ENCODE data around the gene LILRB1. TPM values are rescaled to one million over a fixed set of nuclear protein-coding genes. Genes with fewer than 3 reads are reported as not detected.

The LILRB1 gene
- total and polyA plus RNA-seq, 10 donors: 23.5 to 249 (median 113) TPM

DNA sequence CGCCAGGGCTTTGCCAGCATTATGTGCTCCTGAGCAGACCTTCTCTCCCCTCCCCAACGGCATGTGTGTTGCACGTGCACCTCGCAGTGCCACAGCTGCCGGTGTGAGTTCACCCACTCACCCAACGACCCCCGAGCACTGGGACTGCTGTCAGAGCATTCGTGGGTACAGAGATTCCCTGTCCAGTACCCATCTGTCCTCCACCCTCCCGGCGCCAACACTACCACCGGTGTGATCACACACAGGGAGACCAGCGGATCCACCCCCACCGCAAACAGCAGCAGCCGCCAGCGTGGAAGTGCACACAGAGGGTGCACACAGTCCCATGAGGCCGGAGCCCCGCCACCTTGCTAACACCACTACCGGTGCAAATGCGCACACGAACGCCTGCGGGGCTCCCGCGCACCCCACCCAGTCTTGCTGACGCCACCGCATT lies 20.9 kb upstream of the LILRB1 start:
- H3K4me3 ChIP-seq: no peak overlapping the region
- H3K27ac ChIP-seq: peak overlapping the region in 3 of 8 donors; percentile 67 to 73 (median 70)
- TF ChIP-seq POLR2A (IDR thresholded peaks at IDR 0.05) (no peak), POLR2AphosphoS5 (IDR thresholded peaks at IDR 0.05) (no peak)
- TF ChIP-seq, protein P1, sequence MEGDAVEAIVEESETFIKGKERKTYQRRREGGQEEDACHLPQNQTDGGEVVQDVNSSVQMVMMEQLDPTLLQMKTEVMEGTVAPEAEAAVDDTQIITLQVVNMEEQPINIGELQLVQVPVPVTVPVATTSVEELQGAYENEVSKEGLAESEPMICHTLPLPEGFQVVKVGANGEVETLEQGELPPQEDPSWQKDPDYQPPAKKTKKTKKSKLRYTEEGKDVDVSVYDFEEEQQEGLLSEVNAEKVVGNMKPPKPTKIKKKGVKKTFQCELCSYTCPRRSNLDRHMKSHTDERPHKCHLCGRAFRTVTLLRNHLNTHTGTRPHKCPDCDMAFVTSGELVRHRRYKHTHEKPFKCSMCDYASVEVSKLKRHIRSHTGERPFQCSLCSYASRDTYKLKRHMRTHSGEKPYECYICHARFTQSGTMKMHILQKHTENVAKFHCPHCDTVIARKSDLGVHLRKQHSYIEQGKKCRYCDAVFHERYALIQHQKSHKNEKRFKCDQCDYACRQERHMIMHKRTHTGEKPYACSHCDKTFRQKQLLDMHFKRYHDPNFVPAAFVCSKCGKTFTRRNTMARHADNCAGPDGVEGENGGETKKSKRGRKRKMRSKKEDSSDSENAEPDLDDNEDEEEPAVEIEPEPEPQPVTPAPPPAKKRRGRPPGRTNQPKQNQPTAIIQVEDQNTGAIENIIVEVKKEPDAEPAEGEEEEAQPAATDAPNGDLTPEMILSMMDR (IDR thresholded peaks at IDR 0.05 in 8 of 11, conservative IDR thresholded peaks at IDR 0.05 in 3 of 11): no peak
- H3K36me3 ChIP-seq: no peaks in the 10 kb centered on the region
- H3K27me3 ChIP-seq (replicated peaks in 1 of 7): peaks cover 0 to 5% (median 0%) of the 10 kb centered on the region in 7 donors
- peaks cover 0 to 54% (median 23%) of the 10 kb centered on the region in 6 donors for H3K4me1 ChIP-seq
- peaks cover 0 to 31% (median 12%) of the 10 kb centered on the region in 8 donors for H3K9me3 ChIP-seq
- peak; percentile 67 for DNase-seq
- WGBS, 5 donors: 81 to 92% (median 87%) methylated on average over 24 to 26 of the region's 26 CpGs
- intact Hi-C loops (cut with DNase I; ENCODE audit: low total_unique reads): no loop called here

DNA sequence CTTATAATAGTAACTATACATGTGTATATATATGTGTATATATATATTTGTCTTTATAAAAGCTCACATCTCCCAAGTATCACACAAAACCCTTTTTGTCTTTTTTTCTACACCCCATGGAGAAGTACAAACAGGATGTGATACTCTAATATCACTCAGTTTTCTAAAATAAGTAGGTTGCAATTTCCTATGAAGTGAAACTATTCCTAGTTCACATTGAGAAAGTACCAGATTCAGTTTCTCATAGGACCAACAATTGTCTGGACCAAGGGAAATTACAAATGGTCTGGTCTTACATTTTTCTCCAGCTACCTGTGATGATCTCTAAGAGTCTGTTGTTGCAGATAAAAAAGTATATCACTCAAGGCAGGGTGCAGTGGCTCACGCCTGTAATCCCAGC lies 17.9 kb upstream of the LILRB1 start:
- Histone ChIP-seq H3K4me1 (peaks cover 0 to 58% (median 17%) of the 10 kb centered on the region in 6 donors), H3K4me3 (no peak overlapping the region), H3K27ac (peak overlapping the region in 5 of 8 donors; percentile 7 to 56 (median 47)), H3K9me3 (peaks cover 0 to 20% (median 0%) of the 10 kb centered on the region in 8 donors), H3K27me3 (replicated peaks in 1 of 7) (no peaks in the 10 kb centered on the region), H3K36me3 (no peaks in the 10 kb centered on the region)
- 76 to 93% (median 88%) methylated on average over 1 of the region's 1 CpG for WGBS, 5 donors
- no peak for DNase-seq
- intact Hi-C loops (cut with DNase I; ENCODE audit: low total_unique reads): no loop called here
- TF ChIP-seq POLR2A (IDR thresholded peaks at IDR 0.05) (no peak), POLR2AphosphoS5 (IDR thresholded peaks at IDR 0.05) (no peak)
- TF ChIP-seq, protein P1 (IDR thresholded peaks at IDR 0.05 in 8 of 11, conservative IDR thresholded peaks at IDR 0.05 in 3 of 11): no peak

DNA sequence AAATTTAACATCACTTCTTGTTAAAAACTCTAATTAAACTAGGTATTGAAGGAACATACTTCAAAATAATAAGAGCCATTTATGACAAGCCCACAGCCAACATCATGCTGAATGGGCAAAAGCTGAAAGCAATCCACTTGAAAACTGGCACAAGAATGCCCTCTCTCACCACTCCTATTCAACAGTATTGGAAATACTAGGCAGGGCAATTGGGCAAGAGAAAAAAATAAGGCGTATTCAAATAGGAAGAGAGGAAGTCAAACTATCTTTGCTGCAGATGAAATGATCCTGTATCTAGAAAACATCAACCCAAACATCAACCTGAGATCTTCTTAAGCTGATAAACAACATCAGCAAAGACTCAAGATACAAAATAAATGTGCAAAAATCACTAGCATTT lies 15.6 kb upstream of the LILRB1 start:
- Histone ChIP-seq H3K4me3 (no peak overlapping the region), H3K4me1 (peaks cover 0 to 46% (median 14%) of the 10 kb centered on the region in 6 donors), H3K27me3 (replicated peaks in 1 of 7) (no peaks in the 10 kb centered on the region), H3K9me3 (peaks cover 0 to 17% (median 0%) of the 10 kb centered on the region in 8 donors), H3K27ac (no peak overlapping the region), H3K36me3 (no peaks in the 10 kb centered on the region)
- no peak for DNase-seq
- intact Hi-C loops (cut with DNase I; ENCODE audit: low total_unique reads): no loop called here
- no peak for TF ChIP-seq POLR2A (IDR thresholded peaks at IDR 0.05)
- TF ChIP-seq POLR2AphosphoS5 (IDR thresholded peaks at IDR 0.05): no peak
- TF ChIP-seq, protein P1 (IDR thresholded peaks at IDR 0.05 in 8 of 11, conservative IDR thresholded peaks at IDR 0.05 in 3 of 11): no peak
- WGBS, 5 donors: 65 to 79% (median 73%) methylated on average over 1 of the region's 1 CpG

DNA sequence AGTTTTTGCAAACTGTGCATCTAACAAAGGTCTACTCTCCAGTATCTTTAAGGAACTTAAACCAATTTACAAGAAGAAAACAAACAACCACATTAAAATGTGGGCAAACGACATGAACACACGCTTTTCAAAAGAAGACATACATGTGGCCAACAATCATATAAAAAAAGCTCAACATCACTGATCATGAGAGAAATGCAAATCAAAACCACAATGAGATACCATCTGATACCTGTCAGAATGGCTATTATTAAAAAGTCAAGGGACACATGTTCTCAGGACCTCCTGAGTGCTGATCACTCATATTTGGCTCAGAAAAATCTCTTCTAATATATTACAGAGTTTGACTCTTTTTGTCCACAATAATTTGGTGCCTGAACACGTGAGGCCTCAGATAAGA lies 14.2 kb upstream of the LILRB1 start:
- intact Hi-C loops (cut with DNase I; ENCODE audit: low total_unique reads): no loop called here
- Histone ChIP-seq H3K27ac (peak overlapping the region; percentile 44 to 86 (median 79)), H3K36me3 (no peaks in the 10 kb centered on the region), H3K4me3 (peak overlapping the region in 4 of 8 donors; percentile 27 to 68 (median 44)), H3K4me1 (peaks cover 0 to 57% (median 16%) of the 10 kb centered on the region in 6 donors), H3K9me3 (peaks cover 0 to 7% (median 0%) of the 10 kb centered on the region in 8 donors), H3K27me3 (replicated peaks in 1 of 7) (no peaks in the 10 kb centered on the region)
- TF ChIP-seq POLR2AphosphoS5 (IDR thresholded peaks at IDR 0.05) (no peak), POLR2A (IDR thresholded peaks at IDR 0.05) (no peak)
- TF ChIP-seq, protein P1 (IDR thresholded peaks at IDR 0.05 in 8 of 11, conservative IDR thresholded peaks at IDR 0.05 in 3 of 11): no peak
- 40 to 58% (median 58%) methylated on average over 3 of the region's 3 CpGs for WGBS, 5 donors
- DNase-seq: no peak
